HG03460 (cell line): ENCODE data around the gene ARID4B.
"Not testable (repeated sequence)": the region's sequence is repeated elsewhere in the genome, so short reads cannot be mapped to it uniquely, and the experiment has no call there.

Source experiments
- ATAC-seq: cut with Tn5 transposase; IDR thresholded peaks from one replicate; pipeline ENCODE4 v1.9.1; 2021; ENCODE audit not compliant: unreplicated experiment

ARID4B gene

GRCh38 chr1:235227414-235227813, 100.6 kb downstream of the ARID4B start:
- ATAC-seq: no peak

- ATAC-seq: no peak
Observed at GRCh38 chr1:235226933-235227332, 101.0 kb downstream of the ARID4B start.

GRCh38 chr1:235225299-235225698, 102.7 kb downstream of the ARID4B start:
- no peak for ATAC-seq

GRCh38 chr1:235221653-235222375, 106.2 kb downstream of the ARID4B start:
- no peak for ATAC-seq

GRCh38 chr1:235215453-235215852, 112.5 kb downstream of the ARID4B start:
- no peak for ATAC-seq

GRCh38 chr1:235214962-235215361, 113.0 kb downstream of the ARID4B start:
- not testable (repeated sequence) for ATAC-seq

GRCh38 chr1:235213752-235214151, 114.2 kb downstream of the ARID4B start:
- ATAC-seq: no peak

- ATAC-seq: no peak
Observed at GRCh38 chr1:235211517-235211916, 116.5 kb downstream of the ARID4B start.

GRCh38 chr1:235207209-235207565, 120.8 kb downstream of the ARID4B start:
- no peak for ATAC-seq

- no peak for ATAC-seq
Observed at GRCh38 chr1:235206533-235207208, 121.3 kb downstream of the ARID4B start.

- ATAC-seq: no peak
Observed at GRCh38 chr1:235205687-235206086, 122.3 kb downstream of the ARID4B start.

- ATAC-seq: no peak
Observed at GRCh38 chr1:235203428-235203827, 124.6 kb downstream of the ARID4B start.

GRCh38 chr1:235202447-235202846, 125.5 kb downstream of the ARID4B start:
- ATAC-seq: not testable (repeated sequence)

- no peak for ATAC-seq
Observed at GRCh38 chr1:235199441-235199840, 128.5 kb downstream of the ARID4B start.

GRCh38 chr1:235190431-235190830, 137.5 kb downstream of the ARID4B start:
- no peak for ATAC-seq

- no peak for ATAC-seq
Observed at GRCh38 chr1:235187316-235187715, 140.7 kb downstream of the ARID4B start.

- ATAC-seq: no peak
Observed at GRCh38 chr1:235181561-235182245, 146.3 kb downstream of the ARID4B start.

GRCh38 chr1:235180916-235181460, 147.0 kb downstream of the ARID4B start:
- no peak for ATAC-seq

GRCh38 chr1:235176486-235176885, 151.5 kb downstream of the ARID4B start:
- ATAC-seq: no peak

- ATAC-seq: no peak
Observed at GRCh38 chr1:235169986-235170385, 158.0 kb downstream of the ARID4B start.

- ATAC-seq: no peak
Observed at GRCh38 chr1:235168375-235168774, 159.6 kb downstream of the ARID4B start.
